Loucy (cell line): ENCODE measurements around the gene OR4L1.
"Not testable (repeated sequence)": the region's sequence is repeated elsewhere in the genome, so short reads cannot be mapped to it uniquely, and the experiment has no call there.

ENCODE experiments used
- H2AFZ ChIP-seq: fragments of 200-600 bp; sonication (generic); 2 replicates; pipeline ENCODE4 v1.6.0; 2016; ENCODE audit warnings: antibody characterized with exemption, mild to moderate bottlenecking, low read length, moderate library complexity
- H3F3A ChIP-seq: fragments of 200-600 bp; 2 replicates; pipeline ENCODE4 v1.6.0; 2016; ENCODE audit warnings: antibody characterized with exemption, low read depth, mild to moderate bottlenecking
- H3K27me3 ChIP-seq: fragments of 200-600 bp; sonication (generic); 2 replicates; pipeline ENCODE4 v1.6.1; 2014; ENCODE audit warnings: low read length, mild to moderate bottlenecking; ENCODE audit not compliant: insufficient read depth, poor library complexity, severe bottlenecking
- H3K36me3 ChIP-seq: fragments of 200-600 bp; sonication (generic); 2 replicates; pipeline ENCODE4 v1.6.1; 2016; ENCODE audit warnings: low read length; ENCODE audit not compliant: insufficient read depth
- H3K4me1 ChIP-seq: fragments of 200-600 bp; sonication (generic); 2 replicates; pipeline ENCODE4 v1.5.1; 2014; ENCODE audit warnings: low read length, mild to moderate bottlenecking; ENCODE audit not compliant: insufficient read depth, poor library complexity, severe bottlenecking
- H3K4me2 ChIP-seq: fragments of 200-600 bp; sonication (generic); 2 replicates; pipeline ENCODE4 v1.6.0; 2014; ENCODE audit warnings: antibody characterized with exemption, low read length, low read depth, mild to moderate bottlenecking; ENCODE audit not compliant: poor library complexity, severe bottlenecking
- H3K4me3 ChIP-seq: fragments of 200-600 bp; sonication (generic); 2 replicates; pipeline ENCODE4 v1.5.1; 2014; ENCODE audit warnings: low read length, mild to moderate bottlenecking, mixed read lengths; ENCODE audit not compliant: poor library complexity, severe bottlenecking
- H3K79me2 ChIP-seq: fragments of 200-600 bp; sonication (generic); 2 replicates; pipeline ENCODE4 v1.6.1; 2014; ENCODE audit warnings: low read length; ENCODE audit not compliant: insufficient read depth
- H3K9ac ChIP-seq: fragments of 200-600 bp; sonication (generic); 2 replicates; pipeline ENCODE4 v1.6.0; 2014; ENCODE audit warnings: mild to moderate bottlenecking, low read depth, low read length, moderate library complexity; ENCODE audit not compliant: poor library complexity, severe bottlenecking
- H3K9me2 ChIP-seq: fragments of 200-600 bp; sonication (generic); replicated peaks from 2 replicates; pipeline ENCODE4 v1.6.1; 2016; ENCODE audit warnings: low read depth, low read length, mixed read lengths
- H3K9me3 ChIP-seq: fragments of 200-600 bp; sonication (generic); 2 replicates; pipeline ENCODE4 v1.6.1; 2014; ENCODE audit warnings: mild to moderate bottlenecking, antibody characterized with exemption, low read length, low read depth; ENCODE audit not compliant: insufficient read depth
- H4K20me1 ChIP-seq: fragments of 200-600 bp; sonication (generic); 2 replicates; pipeline ENCODE4 v1.6.0; 2014; ENCODE audit warnings: antibody characterized with exemption, low read length, mild to moderate bottlenecking; ENCODE audit not compliant: insufficient read depth, poor library complexity, severe bottlenecking
- CTCF ChIP-seq: fragments of 200-600 bp; sonication (generic); conservative IDR thresholded peaks from 2 replicates; pipeline ENCODE4 v1.5.1; 2014; ENCODE audit warnings: mild to moderate bottlenecking, antibody characterized with exemption, low read length
- EZH2phosphoT487 ChIP-seq: fragments of 200-600 bp; IDR thresholded peaks from 2 replicates; pipeline ENCODE4 v1.6.1; 2018; ENCODE audit warnings: antibody characterized with exemption, mild to moderate bottlenecking, moderate library complexity, borderline replicate concordance

The OR4L1 gene

GRCh38 chr14:20048202-20048601 lies 11.6 kb upstream of the OR4L1 start:
- Histone ChIP-seq H3K4me1 (no peaks in the 10 kb centered on the region), H3K4me3 (no peak overlapping the region), H3K9me2 (no peaks in the 10 kb centered on the region), H3K9me3 (no peaks in the 10 kb centered on the region), H3K36me3 (no peaks in the 10 kb centered on the region), H3K27me3 (no peaks in the 10 kb centered on the region), H3K9ac (no peak overlapping the region), H4K20me1 (no peaks in the 10 kb centered on the region), H3K79me2 (no peaks in the 10 kb centered on the region), H2AFZ (no peak overlapping the region), H3F3A (no peaks in the 10 kb centered on the region), H3K4me2 (no peak overlapping the region)
- TF ChIP-seq CTCF, result no peak
- no peak for TF ChIP-seq EZH2phosphoT487

- H2AFZ ChIP-seq, result no peak overlapping the region
- no peaks in the 10 kb centered on the region for H3K27me3 ChIP-seq
- no peak overlapping the region for H3K4me2 ChIP-seq
- no peak overlapping the region for H3K4me3 ChIP-seq
- H3K9ac ChIP-seq, result no peak overlapping the region
- TF ChIP-seq CTCF, result no peak
- TF ChIP-seq EZH2phosphoT487, result no peak
- H3F3A ChIP-seq, result no peaks in the 10 kb centered on the region
- no peaks in the 10 kb centered on the region for H3K36me3 ChIP-seq
- no peaks in the 10 kb centered on the region for H3K9me3 ChIP-seq
- no peaks in the 10 kb centered on the region for H4K20me1 ChIP-seq
- H3K79me2 ChIP-seq, result no peaks in the 10 kb centered on the region
- no peaks in the 10 kb centered on the region for H3K4me1 ChIP-seq
- H3K9me2 ChIP-seq, result no peaks in the 10 kb centered on the region
Observed at GRCh38 chr14:20092050-20092449, 32.2 kb downstream of the OR4L1 start.

GRCh38 chr14:20093442-20093841 lies 33.6 kb downstream of the OR4L1 start:
- Histone ChIP-seq H3K27me3 (no peaks in the 10 kb centered on the region), H3K79me2 (no peaks in the 10 kb centered on the region), H3K4me2 (no peak overlapping the region), H3K9me3 (no peaks in the 10 kb centered on the region), H3K36me3 (no peaks in the 10 kb centered on the region), H4K20me1 (no peaks in the 10 kb centered on the region), H2AFZ (no peak overlapping the region), H3K4me1 (no peaks in the 10 kb centered on the region), H3K9ac (no peak overlapping the region), H3K4me3 (no peak overlapping the region), H3F3A (no peaks in the 10 kb centered on the region), H3K9me2 (no peaks in the 10 kb centered on the region)
- TF ChIP-seq CTCF, result no peak
- no peak for TF ChIP-seq EZH2phosphoT487

- H3K9ac ChIP-seq, H3K4me2 ChIP-seq, H3F3A ChIP-seq, H3K4me3 ChIP-seq, H4K20me1 ChIP-seq, H3K9me3 ChIP-seq, H3K27me3 ChIP-seq, H3K36me3 ChIP-seq, H3K9me2 ChIP-seq, H2AFZ ChIP-seq, H3K79me2 ChIP-seq, H3K4me1 ChIP-seq: not testable (repeated sequence)
Observed at GRCh38 chr14:20098926-20099770, 39.3 kb downstream of the OR4L1 start.
